Eye (tissue), 1 donor: ENCODE results near the gene RAB26.

ENCODE experiments used
- DNase-seq: peaks from one replicate; pipeline ENCODE4 v3.0.0-alpha.2; 2015

RAB26 gene

GRCh38 chr16:2145843-2146242 lies 2.6 kb upstream of the RAB26 start:
- no peak for DNase-seq

- DNase-seq: no peak
Measured at GRCh38 chr16:2147378-2147777, 1.0 kb upstream of the RAB26 start.

DNA sequence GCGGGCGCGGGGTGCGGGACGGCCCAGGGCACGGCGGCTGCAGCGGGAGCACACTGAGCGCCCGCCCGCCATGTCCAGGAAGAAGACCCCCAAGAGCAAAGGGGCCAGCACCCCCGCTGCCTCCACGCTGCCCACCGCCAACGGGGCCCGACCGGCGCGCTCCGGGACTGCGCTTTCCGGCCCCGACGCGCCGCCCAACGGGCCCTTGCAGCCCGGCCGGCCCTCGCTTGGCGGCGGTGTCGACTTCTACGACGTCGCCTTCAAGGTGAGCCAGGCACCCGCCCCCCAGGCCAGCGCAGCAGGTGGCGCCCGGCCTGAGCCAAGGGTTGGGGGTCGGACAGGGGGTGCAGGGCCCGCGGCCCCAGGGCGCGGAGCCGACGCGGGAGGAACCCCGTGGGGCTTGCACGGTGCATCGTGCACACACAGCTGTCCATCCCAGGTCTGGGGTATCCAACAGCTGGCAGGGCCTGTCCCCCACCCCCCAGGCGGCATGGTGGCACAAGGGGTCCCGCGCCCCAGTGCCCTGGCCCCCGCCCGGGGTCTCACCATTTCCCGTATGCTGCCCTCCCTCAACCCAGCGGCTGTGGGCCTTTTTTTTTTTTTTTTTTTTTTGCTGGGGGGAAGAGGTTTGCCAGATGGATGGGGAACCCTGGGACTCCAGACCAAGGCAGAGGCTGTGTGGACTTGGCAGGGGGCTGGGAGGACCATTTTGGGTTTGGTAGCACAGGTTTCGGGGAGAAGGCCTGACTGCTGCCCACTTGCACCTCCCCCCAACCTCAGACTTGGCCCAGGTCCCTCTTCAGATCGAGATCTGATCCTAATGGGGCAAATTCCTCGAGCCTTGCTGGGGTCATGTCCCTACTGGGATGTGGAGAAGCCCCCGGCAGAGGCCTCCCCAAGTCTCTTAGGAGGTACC lies 547 bp downstream of the RAB26 start:
- peak; percentile 44 for DNase-seq

DNA sequence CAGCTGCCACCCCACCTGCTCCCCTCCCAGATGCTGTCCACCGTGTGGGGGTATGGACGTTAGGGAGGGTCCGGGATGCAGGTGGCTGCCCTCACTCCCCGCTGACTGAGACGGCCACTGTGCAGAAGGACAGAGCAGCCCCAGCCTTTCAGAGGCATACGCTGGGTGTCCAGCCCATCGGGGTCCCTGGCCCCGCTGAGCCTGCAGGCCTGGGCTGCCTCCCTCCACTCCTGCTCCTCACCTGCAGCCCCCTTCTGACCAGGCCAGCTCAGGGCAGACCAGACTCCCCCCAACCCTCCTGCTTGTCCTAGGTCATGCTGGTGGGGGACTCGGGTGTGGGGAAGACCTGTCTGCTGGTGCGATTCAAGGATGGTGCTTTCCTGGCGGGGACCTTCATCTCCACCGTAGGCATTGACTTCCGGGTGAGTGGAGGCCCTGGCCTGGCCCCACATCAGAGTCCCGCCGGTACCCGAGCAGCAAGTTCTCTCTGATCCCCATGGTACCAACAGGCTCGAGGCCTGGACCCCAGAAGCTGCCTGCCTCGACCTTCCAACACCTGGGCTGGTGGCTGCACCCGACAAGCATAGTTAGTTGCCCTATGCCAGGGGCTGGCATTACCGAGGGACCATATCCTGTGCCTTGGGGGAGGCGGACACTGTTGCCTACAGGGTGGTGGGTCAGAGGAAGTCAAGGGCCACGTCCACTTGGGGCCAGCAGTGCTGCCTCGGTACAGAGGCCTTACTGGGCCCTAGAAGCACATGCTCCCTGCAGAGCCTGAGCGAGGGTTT lies 1.4 kb downstream of the RAB26 start:
- peak; percentile 25 for DNase-seq

DNA sequence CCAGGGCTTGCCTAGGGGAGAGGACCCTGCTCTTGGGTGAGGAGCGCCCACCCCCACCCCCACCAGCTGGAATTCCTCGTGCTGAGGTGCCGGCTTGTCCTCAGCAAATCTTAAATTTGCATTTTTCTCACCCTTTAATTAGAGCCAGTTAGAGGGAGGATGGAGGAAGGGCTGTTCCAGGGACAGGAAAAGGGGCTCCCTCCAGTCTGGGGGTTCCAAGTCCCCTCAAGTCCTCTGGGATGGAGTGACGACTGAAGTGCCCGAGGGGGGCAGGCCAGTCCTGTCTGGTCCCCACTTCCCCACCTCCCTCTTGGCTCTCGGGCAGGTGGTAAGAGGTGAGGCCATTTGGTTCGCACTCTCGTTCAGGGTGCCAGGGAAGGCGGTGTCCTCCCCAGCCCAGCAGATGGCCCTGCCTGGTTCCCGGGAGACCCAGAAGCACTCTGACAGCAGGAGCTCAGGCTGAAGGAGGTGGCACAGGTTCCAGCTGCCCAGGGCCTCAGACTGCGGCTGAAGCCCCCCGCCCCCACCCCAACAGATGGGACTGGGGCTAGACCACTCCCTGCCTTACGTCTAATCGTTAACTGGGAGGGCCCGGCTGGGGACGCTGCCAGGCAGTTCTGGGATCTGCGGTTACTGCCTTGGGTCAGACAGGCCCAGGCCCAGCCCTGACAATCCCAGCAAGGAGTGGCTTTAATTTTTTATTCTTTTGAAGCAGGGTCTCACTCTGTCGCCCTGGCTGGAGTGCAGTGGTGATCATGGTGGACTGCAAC lies 2.2 kb downstream of the RAB26 start:
- DNase-seq: peak; percentile 79

DNA sequence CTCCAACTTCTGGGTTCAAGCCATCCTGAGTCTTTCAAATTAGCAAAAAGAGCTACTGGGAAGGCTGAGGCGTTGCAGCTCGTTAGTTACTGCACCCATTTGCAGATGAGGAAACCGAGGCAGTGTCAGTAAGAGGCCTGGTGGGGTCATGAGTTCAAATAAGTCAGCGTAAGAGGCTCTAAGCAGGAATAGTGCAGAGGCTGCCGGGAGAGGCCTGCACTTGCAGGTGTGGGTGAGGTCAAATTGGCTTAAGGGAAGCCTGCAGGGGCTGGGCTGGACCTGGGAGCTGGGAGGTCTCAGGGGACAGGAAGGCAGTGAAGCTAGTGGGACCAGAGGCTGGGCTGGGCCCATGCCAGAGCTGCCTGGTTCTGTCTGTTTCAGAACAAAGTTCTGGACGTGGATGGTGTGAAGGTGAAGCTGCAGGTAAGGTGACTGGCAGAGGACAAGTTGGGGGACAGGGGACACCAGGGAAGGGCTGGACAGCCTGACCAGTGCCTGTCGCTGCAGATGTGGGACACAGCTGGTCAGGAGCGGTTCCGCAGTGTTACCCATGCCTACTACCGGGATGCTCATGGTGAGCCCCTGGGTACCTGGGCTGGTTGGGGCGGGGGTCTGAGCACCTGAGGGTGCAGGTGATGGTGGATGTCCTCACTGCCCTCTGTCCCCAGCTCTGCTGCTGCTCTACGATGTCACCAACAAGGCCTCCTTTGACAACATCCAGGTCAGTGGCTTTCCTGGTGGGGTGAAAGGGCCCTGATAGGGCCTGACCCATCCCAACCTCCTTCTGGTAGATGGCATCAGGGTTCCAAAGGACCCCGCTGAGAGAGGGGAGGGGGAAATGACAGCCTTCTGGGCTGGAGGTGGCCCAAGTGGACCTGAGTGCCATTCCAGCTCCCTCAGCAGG lies 3.0 kb downstream of the RAB26 start:
- no peak for DNase-seq

- no peak for DNase-seq
Measured at GRCh38 chr16:2152695-2153506, 4.5 kb downstream of the RAB26 start.

GRCh38 chr16:2154533-2155090 lies 6.2 kb downstream of the RAB26 start:
- DNase-seq: no peak

DNA sequence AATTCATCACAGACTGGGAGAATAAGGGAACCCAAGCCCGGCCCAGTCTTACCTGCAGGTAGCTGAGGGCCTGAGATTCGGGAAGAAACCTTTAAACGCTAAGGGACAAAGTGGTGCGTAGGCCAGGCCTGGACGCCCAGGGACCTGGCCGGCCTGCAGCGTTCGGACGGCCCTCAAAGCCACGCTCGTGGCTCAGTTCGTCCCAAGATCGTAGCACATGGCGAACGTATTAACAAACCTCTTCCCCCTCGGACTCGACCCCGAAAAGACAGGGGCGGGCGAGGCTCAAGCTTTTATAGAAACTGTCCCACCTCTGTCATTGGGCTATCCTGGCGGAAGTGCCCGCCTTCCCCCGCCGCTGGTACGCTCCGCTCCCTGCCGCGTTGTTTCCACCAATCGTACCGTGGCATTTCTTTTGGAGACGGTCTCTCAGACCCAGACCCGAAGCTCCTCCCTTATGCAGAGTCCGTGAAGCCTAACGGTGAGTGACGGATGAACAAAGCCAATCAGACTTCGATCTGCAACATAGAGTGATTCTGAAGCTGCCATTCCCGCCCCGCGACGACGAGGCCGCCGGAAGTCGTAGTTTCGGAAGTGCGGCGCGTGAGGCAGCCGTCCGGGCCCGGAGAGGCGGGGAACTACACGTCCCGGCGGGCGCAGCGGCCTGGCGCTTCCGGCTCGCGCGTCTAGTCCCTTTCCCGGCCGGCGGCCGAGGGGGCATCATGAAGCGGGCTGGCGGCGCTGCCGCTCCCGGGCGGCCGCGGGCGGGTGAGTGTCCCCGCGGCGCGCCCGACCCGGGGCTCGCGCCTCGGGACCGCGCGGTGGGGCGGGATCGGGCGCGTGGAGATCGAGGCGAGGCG lies 6.9 kb downstream of the RAB26 start, which contains the start of gene TRAF7:
TRAF7 (plus strand) TSS at position 692 of the 860 bp plus-strand sequence. CDS start 8,139 bp downstream, outside the sequence.
- DNase-seq: peak; percentile 100

DNA sequence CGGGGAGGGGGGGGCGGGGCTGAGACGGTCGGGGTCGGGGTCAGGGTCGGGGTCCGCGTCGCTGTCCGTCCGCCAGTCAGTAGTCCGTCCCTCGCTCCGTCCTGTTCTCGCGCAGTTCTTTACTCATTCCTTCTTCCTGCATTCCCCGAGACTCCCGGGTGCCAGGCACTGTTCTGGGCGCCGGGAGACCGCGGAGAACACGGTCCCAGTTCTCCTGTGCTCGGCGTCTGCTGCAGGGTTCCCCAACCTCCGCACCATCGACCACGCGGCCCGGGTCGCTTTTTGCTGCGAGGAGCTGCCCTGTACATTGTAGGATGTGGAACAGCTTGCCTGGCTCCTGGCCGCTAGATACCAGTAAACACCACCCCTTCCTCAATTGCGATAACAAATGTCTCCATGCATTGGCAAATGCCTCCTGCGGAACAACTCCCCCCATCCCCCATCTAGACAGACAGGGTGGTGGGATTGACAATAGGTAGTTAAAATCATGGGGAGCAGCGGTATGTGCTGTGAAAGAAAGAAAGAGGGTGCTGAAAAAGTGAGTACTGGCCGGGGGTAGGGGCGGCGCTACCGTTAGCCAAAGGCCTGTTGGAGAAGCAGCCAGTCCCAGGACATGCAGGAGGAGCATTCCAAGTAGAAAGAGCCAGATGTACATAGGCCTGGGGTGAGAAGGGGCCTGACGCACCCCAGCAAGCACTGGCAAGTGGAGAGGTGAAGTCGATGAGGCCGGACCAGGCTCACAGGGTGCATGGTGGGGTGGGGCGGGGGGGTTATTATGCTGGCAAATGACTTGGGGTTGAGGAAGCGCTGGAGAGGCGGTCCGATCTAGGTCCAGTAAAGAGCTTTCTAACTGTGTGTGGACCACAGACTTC lies 7.8 kb downstream of the RAB26 start:
- DNase-seq: peak; percentile 53

GRCh38 chr16:2156849-2157224 lies 8.4 kb downstream of the RAB26 start:
- DNase-seq: no peak

GRCh38 chr16:2157480-2158261 lies 9.2 kb downstream of the RAB26 start:
- no peak for DNase-seq

DNA sequence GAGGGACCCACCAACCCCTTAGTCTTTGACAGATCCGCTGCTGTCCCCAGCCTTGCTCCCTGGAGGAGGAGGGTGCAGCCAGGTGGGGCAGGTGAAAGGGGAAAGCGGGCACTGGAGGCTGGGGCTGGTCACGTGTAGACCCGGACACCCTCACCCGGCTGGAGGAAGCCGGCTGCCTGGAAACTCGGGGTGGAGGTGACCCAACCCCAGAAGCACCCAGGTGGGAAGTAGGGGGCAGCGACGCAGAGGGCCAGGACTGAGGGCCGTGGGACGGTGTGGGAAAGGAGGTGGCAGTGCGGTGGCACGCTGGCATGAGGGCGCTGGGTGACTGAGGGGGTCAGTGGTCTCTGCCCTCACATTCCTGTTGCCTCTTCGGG lies 9.8 kb downstream of the RAB26 start:
- DNase-seq: no peak

DNA sequence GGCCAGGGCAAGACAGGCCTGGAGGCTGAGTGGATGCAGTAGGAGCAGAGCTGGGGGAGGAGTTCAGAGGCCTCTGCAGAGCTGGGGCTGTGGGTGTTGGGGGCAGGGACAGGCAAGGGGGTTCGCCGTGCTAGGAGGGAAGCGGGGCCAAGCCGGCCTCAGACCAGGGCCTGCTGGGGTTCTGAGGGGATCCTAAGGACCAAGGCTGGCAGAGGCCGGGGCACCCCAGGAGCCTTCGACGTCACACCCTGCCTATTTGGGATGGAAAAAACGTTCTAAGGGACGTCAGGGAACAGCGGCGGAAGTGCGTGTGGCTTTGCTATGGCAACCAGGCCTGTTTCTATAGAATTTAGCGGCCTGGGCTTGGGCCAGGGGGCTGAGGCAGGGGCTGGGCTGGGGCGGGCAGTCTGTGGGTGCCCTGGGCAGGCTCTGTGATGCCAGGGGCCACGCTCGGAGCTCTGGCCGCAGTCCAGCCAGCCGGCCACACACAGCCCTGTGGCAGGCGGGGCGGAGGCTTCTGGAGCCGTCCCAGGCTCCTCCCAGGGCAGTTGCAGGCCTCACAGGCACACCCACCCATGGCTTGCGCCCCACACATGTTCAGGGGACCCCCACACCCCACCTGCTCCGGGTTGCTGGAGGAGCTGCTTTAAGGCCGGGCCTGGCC lies 10.9 kb downstream of the RAB26 start:
- peak; percentile 27 for DNase-seq

GRCh38 chr16:2160915-2161551 lies 12.6 kb downstream of the RAB26 start:
- peak; percentile 54 for DNase-seq

GRCh38 chr16:2161911-2162310 lies 13.5 kb downstream of the RAB26 start:
- no peak for DNase-seq

- DNase-seq: no peak
Measured at GRCh38 chr16:2162676-2163118, 14.3 kb downstream of the RAB26 start.
